Colonic mucosa (tissue), 4 donors: Measurements from ENCODE around the gene CA14. TPM values are rescaled to one million over a fixed set of nuclear protein-coding genes. Genes with fewer than 3 reads are reported as not detected.

Experiments
- DNase-seq: peaks from one replicate; pipeline ENCODE4 v3.0.0-alpha.2; 2020
- H3K27ac ChIP-seq: fragments of 200-600 bp; one replicate; pipeline ENCODE4 v1.8.0; 2021
- H3K27me3 ChIP-seq: fragments of 200-600 bp; one replicate; pipeline ENCODE4 v1.8.0; 2021
- H3K36me3 ChIP-seq: fragments of 200-600 bp; one replicate; pipeline ENCODE4 v1.8.0; 2021
- H3K4me1 ChIP-seq: fragments of 200-600 bp; one replicate; pipeline ENCODE4 v1.8.0; 2021; ENCODE audit warnings: mild to moderate bottlenecking
- H3K4me3 ChIP-seq: fragments of 200-600 bp; one replicate; pipeline ENCODE4 v1.8.0; 2021
- H3K9ac ChIP-seq, 2 donors: one replicate each; pipeline ENCODE4 v1.7.0; 2013; ENCODE audit warnings: control low read depth in 2 of 2, low read depth in 2 of 2, low read length in 2 of 2
- H3K9me3 ChIP-seq: fragments of 200-600 bp; one replicate; pipeline ENCODE4 v1.8.0; 2021
- intact Hi-C: fragments of 100-400 bp; cut with DNase I; formaldehyde crosslinking; loops from one replicate; pipeline ENCODE4 v1.14.1; 2022
- total RNA-seq, 2 donors: library from RNA; stranded (reverse); fragmentation: NEBNext Ultra II Directional in 1 of 2; extraction: Animal tissue kit (Norgen Biotek cat#: 25700) in 1 of 2; gene quantifications; one replicate each; pipeline ENCODE4 v1.2.1, GENCODE V29; 2021
- TF ChIP-seq, protein P1 (sequence below): fragments of 200-600 bp; IDR thresholded peaks from one replicate; pipeline ENCODE4 v1.8.0; 2022; ENCODE audit warnings: antibody characterized with exemption, mild to moderate bottlenecking
- donor health status: healthy.
- donor health status: DM: no; HTN: no; CAD: no.
- donor health status: DM: no; HTN: no; CAD: no.

The CA14 gene
- total RNA-seq, 2 donors from 2014 or later = 0.22 to 0.29 TPM

- intact Hi-C loops = no loop called here
- no peak for DNase-seq
- Histone ChIP-seq H3K36me3 (no peaks in the 10 kb centered on the region), H3K9me3 (no peaks in the 10 kb centered on the region), H3K27ac (no peak overlapping the region), H3K4me3 (no peak overlapping the region), H3K9ac (no peak overlapping the region), H3K4me1 (no peaks in the 10 kb centered on the region), H3K27me3 (no peaks in the 10 kb centered on the region)
- TF ChIP-seq, protein P1, sequence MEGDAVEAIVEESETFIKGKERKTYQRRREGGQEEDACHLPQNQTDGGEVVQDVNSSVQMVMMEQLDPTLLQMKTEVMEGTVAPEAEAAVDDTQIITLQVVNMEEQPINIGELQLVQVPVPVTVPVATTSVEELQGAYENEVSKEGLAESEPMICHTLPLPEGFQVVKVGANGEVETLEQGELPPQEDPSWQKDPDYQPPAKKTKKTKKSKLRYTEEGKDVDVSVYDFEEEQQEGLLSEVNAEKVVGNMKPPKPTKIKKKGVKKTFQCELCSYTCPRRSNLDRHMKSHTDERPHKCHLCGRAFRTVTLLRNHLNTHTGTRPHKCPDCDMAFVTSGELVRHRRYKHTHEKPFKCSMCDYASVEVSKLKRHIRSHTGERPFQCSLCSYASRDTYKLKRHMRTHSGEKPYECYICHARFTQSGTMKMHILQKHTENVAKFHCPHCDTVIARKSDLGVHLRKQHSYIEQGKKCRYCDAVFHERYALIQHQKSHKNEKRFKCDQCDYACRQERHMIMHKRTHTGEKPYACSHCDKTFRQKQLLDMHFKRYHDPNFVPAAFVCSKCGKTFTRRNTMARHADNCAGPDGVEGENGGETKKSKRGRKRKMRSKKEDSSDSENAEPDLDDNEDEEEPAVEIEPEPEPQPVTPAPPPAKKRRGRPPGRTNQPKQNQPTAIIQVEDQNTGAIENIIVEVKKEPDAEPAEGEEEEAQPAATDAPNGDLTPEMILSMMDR = no peak
Observed at GRCh38 chr1:150273311-150273710, 15.7 kb downstream of the CA14 start.

- TF ChIP-seq, protein P1 = no peak
- H3K4me3 ChIP-seq = no peak overlapping the region
- peaks cover 3% of the 10 kb centered on the region for H3K4me1 ChIP-seq
- DNase-seq = peak; percentile 88
- H3K27me3 ChIP-seq = no peaks in the 10 kb centered on the region
- no peak overlapping the region for H3K9ac ChIP-seq
- intact Hi-C loops = loop anchor here (2.0 kb wide), 1 partner anchor 25 kb away; no protein-coding TSS in a partner anchor
- no peak overlapping the region for H3K27ac ChIP-seq
- no peaks in the 10 kb centered on the region for H3K36me3 ChIP-seq
- no peaks in the 10 kb centered on the region for H3K9me3 ChIP-seq
Observed at GRCh38 chr1:150280138-150280707, 22.6 kb downstream of the CA14 start.

- Histone ChIP-seq H3K9ac (peak overlapping the region; percentile 54 to 77), H3K27me3 (no peaks in the 10 kb centered on the region), H3K27ac (peak overlapping the region; percentile 58), H3K4me1 (peaks cover 3% of the 10 kb centered on the region), H3K9me3 (no peaks in the 10 kb centered on the region), H3K4me3 (peak overlapping the region; percentile 43), H3K36me3 (no peaks in the 10 kb centered on the region)
- peak; percentile 82 for DNase-seq
- intact Hi-C loops = loop anchor here (2.0 kb wide), 1 partner anchor 26 kb away; no protein-coding TSS in a partner anchor
- TF ChIP-seq, protein P1 = peak; percentile 49
Observed at GRCh38 chr1:150281221-150281757, 23.7 kb downstream of the CA14 start.

DNA sequence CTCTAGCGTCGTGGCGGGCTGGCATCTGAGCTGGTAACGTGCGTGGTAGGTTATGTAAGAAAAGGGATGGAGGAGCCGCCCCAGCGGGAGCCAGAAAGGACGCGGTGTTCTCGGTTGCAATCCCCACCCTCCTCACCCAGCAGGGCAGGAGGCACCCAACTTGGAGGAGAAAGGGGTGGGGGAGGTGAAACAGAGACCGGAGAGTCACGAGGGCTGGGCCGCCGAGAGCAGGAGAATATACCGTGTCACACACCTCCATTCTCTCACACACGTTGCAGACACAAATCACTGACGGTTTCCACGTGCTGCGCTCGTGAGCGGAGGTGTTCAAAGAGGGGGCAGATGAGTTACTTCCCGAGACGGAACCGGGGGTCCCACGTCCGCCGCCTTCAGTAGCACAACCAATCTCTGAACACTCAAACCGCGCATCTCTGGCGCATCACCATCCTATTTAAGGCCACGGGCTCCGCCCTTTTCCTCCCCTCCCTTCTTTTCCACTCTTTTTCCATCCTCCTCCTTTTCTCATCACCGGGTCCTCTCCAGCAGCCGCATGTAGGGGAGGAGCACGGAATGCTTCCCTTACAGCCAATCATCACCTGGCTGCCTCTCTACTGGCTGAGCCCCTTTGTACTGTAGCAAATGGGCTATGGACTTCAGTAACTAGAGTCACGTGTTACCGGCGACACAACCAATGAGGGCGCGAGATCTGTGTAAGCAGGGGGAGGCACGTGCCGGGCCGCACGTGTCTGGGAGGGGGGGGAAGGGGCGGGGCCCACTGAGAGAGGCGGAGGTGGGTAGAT lies 24.4 kb downstream of the CA14 start, which contains the start of gene CIART:
Gene CIART, plus strand, starts transcription at position 797 of the 800 bp plus-strand sequence. CDS start 714 bp downstream, outside the sequence.
- DNase-seq = peak; percentile 86
- Histone ChIP-seq H3K27me3 (no peaks in the 10 kb centered on the region), H3K27ac (peak within 1 kb of the TSS; percentile 58), H3K4me3 (peak within 1 kb of the TSS; percentile 43), H3K9me3 (no peaks in the 10 kb centered on the region), H3K9ac (peak within 1 kb of the TSS; percentile 54 to 77), H3K4me1 (peaks cover 3% of the 10 kb centered on the region), H3K36me3 (no peaks in the 10 kb centered on the region)
- intact Hi-C loops = loop anchor here (2.0 kb wide), 1 partner anchor 27 kb away; no protein-coding TSS in a partner anchor
- TF ChIP-seq, protein P1 = no peak

DNA sequence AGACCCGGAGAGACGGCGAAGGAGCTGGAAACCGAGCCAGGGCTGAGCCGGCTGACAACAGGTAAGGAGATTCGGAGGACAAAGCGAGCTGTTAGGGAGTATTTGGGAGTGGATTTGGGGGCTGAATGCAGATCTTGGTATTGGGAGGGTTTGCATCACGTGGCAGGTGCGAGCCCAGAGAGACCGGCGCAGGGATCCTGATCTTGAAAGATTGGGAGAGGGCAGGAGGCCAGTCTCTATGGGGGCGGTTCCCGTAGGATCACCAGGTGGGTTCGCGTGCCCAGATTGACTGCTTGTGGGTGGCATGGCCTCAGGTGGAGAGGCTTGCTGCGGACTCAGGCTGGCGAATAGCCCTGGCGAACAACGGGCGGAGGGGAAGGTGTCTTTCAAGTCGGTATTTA lies 25.0 kb downstream of the CA14 start:
- Histone ChIP-seq H3K4me1 (peaks cover 3% of the 10 kb centered on the region), H3K4me3 (peak overlapping the region; percentile 43), H3K27me3 (no peaks in the 10 kb centered on the region), H3K36me3 (no peaks in the 10 kb centered on the region), H3K9ac (peak overlapping the region; percentile 1 to 42), H3K27ac (no peak overlapping the region), H3K9me3 (no peaks in the 10 kb centered on the region)
- intact Hi-C loops = no loop called here
- DNase-seq = peak; percentile 40
- TF ChIP-seq, protein P1 = no peak
